GM20000 (cell line): ENCODE data around the gene DIAPH1.

ENCODE experiments used
- DNase-seq: peaks from one replicate; pipeline ENCODE4 v3.0.0; 2012; ENCODE audit warnings: low spot score
- CTCF ChIP-seq: IDR thresholded peaks from 2 replicates; pipeline ENCODE4 v1.5.1; 2012; ENCODE audit warnings: mild to moderate bottlenecking, control low read depth; ENCODE audit errors: extremely low read depth, missing control alignments

Gene DIAPH1

GRCh38 chr5:141504216-141504615, 114.6 kb downstream of the DIAPH1 start:
- DNase-seq = no peak
- no peak for TF ChIP-seq CTCF

GRCh38 chr5:141503681-141504080, 115.1 kb downstream of the DIAPH1 start:
- no peak for DNase-seq
- no peak for TF ChIP-seq CTCF

- no peak for DNase-seq
- TF ChIP-seq CTCF = no peak
These were observed 117.0 kb downstream of the DIAPH1 start for GRCh38 chr5:141501761-141502160.

GRCh38 chr5:141496038-141496437, 122.8 kb downstream of the DIAPH1 start:
- no peak for DNase-seq

GRCh38 chr5:141495453-141495811, 123.4 kb downstream of the DIAPH1 start:
- no peak for DNase-seq
- TF ChIP-seq CTCF = no peak

More at GRCh38 chr5:141496038-141496437, 122.8 kb downstream of the DIAPH1 start:
- no peak for TF ChIP-seq CTCF

- TF ChIP-seq CTCF = no peak
- no peak for DNase-seq
These were observed 123.9 kb downstream of the DIAPH1 start for GRCh38 chr5:141494761-141495452.

GRCh38 chr5:141493500-141494422, 125.0 kb downstream of the DIAPH1 start:
- DNase-seq = no peak
- no peak for TF ChIP-seq CTCF
